HG02610 (cell line): Measurements from ENCODE around the gene OTUB2.
A peak's percentile ranks its signal among the peaks of the same experiment; 100 is the strongest.

Experiments used
- ATAC-seq: cut with Tn5 transposase; IDR thresholded peaks from one replicate; pipeline ENCODE4 v1.9.1; 2021; ENCODE audit warnings: mild to moderate bottlenecking, moderate library complexity; ENCODE audit not compliant: unreplicated experiment

OTUB2 gene

DNA sequence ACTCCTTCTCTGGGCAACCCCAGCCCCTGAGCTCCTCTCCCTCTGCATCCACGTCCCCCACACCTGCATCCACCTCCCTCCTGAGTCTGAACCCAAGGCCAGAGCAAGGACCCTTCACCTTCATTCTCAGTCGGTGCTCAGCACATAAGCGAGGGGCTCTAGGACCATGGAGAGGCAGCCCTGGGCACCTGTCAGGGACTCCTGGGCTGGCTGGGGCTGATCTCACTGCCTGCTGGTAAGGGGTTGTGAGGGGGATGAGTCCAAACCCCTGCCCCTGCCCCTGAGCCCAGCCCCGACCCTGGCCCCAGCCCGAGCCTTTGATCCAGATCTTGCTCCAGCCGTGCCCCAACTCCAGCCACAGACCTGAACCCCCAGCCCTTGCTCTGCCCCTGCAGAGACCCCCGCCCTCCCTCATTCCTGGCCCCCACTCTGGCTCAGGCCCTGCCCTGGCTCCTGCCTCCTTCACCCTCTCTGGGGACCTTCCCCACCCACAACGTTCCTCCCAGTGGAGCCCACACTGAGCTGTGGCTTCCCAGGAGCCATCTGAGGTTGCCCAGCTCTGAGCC is 29.9 kb upstream of the OTUB2 start:
- no peak for ATAC-seq

DNA sequence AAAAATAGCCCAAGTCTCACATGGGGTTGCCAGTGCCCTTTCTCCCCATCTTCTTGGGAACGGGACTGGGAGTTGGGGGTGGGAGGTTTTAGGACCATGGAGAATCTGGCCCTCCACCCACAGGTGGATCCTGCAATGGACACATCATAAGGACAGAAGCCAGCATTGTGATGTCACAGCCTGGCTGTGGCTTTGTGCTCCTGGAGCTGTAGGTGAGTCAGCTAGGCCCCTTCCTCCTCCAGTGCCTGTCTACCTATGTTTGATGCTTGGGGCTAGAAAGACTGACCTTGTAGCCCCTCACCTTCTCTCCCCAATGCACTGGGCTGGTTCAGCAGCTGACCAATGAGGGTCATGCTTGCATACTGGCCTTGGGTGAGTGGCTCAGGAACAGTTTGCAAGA is 29.1 kb upstream of the OTUB2 start, which contains the start of gene CCDC197:
TSS of gene CCDC197 (plus strand) at position 220 of the 400 bp plus-strand sequence. CDS start 831 bp downstream, outside the sequence.
- no peak for ATAC-seq

DNA sequence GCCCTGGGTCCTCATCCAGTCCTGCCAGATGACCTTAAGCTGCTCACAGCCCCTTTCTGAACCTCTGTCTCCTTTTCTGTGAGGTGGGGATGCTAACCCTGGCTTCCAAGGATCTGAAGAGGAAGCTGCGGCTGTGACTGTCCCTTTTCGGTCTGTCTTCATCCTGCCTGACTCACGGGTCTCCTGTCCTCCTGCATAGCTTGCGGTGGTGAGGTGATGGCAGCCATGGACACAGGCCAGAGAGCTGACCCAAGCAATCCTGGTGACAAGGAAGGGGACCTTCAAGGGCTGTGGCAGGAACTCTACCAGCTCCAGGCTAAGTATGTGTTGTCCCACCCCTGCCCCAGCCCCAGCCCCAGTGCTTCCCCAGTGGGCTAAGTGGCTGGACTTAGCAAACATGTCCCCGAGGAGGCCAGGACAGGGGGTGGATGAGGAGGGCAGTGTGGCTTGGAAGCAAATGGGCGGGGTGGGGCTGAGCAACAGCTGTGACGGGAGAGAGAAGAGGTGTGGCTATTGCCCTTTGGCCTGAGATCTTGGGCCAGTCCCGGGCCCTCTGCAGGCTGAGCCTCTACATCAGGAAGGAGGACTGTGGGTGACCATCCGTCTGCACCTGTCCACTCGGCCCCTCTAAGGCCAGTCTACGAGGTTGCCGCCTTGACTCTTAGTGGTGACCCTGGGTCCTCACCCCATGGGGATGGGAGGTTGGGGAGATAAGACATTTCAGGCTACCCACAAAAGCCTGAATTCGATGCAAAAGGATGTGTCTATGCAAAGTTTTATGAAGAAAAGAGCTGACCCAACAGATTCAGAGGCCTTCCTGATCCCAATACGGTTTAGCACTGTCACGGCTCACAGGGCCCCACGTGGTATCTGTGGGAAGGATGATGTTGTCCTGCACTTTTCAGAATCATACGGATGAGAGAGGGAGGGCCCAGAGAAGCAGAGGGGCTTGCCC is 27.9 kb upstream of the OTUB2 start:
- ATAC-seq = no peak

DNA sequence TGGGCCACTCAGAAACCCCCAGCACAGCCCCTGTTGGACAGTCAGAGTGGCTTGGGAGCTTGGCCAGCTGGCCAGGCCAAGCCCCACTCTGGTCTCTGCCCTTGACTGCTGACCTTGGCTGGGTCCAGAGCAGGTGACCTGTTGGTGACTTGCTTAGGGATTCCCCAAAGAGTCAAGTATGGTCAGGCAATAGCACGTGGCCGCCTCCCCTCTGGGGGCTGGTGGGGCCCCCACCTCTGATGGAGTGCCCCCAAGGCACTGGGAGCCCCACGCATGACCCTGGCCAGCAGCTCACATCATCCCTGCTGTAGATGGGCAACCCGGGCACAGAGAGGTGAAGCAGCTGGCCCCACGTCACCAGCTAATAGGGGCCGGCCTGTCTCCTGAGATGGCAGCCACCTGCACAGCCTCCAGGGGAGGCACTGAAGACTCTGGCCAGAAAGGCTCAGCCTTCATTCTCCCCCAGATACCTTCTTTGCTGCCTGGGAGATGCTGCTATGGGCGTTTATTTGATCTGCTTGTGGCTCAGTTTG is 27.2 kb upstream of the OTUB2 start:
- ATAC-seq = no peak

DNA sequence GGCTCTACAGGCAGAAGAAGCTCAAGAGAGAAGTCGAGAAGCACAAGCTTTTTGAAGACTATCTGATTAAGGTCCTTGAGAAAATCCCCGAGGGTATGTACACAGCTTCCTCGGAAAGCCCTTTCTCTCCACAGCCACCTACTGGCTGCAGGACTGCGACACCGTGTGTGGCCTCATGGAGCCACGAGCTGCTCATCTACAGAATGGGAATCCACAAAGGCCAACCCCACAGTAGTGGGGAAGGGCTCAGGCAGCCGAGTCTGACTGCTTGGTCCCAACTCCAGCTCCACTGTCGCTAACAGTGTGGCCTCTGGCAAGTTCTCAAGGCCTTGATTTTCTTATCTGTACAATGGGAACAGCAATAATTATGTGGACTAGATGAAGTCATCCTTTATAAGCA is 26.6 kb upstream of the OTUB2 start:
- ATAC-seq = no peak

DNA sequence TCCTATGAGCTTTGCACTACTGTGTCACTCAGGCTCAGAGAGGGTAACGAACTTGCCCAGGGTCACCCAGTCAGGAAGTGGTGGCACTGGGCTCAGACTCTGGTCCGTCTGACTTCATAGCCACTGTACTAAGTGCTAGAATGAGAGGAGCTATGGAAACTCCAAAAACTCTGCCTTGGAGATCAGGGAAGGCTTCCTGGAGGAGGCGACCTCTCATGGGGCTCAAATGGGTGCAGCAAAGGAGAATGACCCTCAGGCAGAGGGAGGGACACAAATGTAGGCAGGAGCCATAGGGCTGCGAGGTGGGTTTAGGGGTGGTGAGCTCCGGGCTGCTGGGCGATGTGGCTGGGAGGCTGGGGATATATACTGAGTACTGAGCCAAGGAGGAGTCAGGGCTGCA is 25.9 kb upstream of the OTUB2 start:
- ATAC-seq = no peak

DNA sequence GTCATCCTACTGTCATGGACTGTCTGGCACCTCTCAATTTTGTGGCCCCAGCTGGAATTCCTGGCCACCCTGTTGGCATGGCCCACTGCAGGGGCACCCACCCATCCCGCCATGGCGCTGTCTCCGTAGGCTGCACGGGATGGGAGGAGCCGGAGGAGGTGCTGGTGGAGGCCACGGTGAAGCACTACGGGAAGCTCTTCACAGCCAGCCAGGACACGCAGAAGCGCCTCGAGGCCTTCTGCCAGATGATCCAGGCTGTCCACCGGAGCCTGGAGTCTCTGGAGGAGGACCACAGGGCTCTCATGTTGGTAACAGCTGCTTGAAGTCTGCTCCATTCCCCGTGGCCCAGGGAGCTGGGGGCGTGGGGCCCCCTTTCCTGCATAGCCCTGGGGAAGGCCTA is 25.1 kb upstream of the OTUB2 start:
- ATAC-seq = no peak

DNA sequence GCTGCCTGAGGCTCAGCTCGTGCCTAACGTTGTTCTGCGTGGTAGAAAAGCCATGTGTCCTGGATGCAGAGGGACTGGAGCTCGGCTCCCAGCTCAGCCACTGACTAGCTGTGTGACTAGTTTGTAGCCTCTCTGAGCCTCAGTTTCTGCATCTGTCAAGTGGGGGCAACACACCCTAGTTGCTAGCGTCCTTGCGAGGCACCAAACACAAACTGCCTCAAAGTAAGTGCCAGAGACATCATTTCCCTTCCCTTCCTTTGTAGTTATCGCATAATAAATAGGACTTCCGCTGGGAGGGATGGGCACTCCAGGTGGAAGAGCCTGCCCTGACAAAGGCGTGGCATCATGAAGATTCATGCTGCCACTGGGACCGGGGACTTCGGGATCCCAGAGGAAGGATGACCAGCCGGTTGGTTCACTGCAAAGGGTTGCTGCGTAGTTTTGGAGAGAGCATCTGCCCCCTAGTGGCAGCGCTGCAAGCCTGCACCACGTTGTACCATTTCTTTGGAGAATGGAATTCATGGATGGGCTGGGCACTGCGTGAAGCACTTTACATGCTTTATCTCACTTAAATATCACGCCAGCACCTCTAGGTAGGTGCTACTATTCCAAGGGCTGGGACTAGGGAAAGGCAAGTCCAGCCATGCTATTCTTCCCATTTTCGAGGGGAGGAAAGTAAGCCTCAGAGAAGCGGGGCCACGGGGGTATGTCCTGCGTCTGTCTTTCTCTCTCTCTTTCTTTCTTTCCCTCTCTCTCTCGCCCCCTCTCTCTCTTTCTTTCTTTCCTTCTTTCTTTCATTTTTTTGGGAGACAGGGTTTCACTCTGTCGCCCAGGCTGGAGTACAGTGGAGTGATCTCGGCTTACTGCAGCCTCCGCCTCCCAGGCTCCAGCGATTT is 24.4 kb upstream of the OTUB2 start:
- peak; percentile 39 for ATAC-seq

DNA sequence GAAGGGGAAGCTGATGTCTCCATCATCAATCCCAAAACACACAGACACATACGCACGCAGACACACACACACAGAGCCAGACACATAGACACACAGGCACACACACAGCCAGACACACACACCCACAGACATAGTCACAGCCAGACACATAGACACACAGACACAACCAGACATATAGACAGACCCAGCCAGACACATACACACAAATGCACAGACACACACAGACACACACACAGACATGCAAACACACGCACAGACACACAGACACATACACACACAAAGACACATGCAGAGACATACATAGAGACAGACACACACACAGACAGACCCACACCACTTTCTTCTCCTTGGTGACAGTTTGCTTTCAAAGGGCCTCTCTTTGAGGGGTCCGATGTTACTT is 22.7 kb upstream of the OTUB2 start:
- ATAC-seq = no peak

DNA sequence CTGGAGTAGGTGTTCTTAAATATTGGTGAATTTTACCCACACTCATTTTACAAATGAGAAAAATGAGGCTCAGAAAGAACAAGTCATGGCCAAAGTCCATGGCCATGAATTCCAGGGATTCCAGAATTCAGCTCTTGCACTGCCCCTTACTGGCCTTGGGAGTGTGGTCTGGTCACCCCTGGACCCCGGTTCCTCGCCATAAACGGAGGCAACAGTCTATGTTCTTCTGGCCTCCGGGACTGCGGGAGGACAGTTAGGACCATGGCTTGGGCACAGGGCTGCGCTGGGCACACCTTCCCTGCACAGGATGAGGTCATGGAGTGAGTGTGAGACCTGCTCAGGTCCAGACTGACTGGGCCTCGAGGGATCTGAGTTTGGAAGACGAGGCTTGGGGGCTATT is 22.1 kb upstream of the OTUB2 start:
- ATAC-seq = no peak

DNA sequence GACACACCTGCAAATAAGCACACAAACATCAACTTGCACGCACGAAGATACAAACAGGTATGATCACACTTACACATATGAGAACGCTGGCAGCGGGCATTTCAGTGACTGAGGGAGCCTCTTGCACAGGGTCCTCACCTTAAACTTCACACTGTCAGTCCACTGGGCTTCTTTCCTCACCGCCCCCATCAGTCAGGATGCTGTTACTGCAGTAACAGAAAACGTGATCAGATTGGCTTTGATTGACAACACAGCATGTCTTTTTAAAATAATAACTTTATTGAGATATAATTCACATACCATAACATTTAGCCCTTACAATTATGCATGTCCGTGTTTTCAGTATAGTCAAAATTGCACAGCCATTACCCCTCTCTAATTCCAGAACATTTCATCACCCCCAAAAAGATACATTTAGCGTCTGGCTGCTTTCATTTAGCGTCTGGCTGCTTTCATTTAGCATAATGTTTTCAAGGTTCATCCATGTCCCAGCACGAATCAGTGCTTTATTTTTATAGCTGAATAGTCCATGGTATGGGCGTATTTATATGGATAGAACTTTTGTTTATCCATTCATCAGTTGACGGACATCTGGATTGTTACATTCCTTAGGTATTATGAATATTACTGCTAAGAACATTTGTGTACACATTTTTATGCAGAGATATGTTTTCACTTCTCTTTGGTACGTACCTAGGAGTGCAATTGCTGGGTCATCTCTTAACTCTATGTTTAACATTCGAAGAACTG is 20.6 kb upstream of the OTUB2 start:
- ATAC-seq = no peak

DNA sequence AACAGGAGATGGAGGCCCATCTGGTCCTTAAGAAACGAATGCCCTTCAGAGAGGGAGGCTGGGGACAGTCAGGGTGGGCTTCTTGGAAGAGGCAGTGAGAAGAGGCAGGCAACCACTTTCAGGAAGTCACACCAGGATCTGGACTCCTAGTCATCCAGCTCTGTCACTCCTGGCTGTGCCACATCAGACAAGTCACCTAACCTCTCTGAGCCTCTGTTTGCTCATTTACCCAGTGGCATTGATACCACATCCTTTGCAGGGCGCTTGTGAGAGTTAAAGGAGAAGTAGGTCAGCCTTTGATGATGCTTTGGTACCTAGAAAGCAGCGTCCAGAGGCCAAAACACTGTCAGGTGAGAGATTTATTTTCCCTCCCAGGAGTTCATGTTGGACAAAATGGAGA is 17.9 kb upstream of the OTUB2 start:
- ATAC-seq = no peak

DNA sequence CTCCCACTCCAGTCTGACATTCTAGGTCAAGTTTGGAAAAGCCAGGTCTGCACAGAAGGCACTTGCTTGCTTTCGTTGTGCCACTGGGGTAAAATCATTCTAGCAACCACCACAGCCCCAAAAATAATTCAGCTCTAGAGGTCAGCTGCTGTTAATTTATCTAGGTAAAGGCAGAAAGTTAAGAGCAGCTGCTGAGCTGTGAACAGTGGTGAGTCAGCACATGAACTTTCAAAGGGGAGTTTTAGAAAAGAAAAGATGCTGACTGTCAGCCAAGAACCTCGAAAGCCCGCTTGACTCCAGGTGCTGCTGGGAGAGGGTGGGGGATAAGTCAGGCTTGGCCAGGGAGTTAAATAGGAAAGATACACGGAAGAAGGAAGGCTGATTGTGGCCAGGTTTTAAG is 16.4 kb upstream of the OTUB2 start:
- ATAC-seq = peak; percentile 61

DNA sequence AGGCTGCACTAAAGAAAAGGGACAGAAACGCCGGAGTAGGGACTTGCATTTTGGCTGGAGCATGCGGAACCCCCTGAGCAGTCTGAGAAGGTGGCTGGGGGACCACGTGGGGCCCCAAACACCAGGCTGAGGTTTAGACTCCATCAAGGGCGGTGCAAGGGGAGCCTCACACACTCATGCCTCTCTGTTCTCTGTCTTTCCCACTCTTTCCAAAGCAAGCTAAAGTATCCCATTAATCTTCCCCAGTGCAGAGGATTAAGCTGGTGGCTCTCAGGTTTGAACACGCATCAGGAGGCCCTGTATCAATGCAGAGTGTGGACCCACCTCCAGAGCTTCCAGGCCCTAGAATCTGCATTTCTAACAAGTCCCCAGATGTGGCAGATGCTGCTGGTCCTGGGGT is 15.5 kb upstream of the OTUB2 start:
- ATAC-seq = no peak

DNA sequence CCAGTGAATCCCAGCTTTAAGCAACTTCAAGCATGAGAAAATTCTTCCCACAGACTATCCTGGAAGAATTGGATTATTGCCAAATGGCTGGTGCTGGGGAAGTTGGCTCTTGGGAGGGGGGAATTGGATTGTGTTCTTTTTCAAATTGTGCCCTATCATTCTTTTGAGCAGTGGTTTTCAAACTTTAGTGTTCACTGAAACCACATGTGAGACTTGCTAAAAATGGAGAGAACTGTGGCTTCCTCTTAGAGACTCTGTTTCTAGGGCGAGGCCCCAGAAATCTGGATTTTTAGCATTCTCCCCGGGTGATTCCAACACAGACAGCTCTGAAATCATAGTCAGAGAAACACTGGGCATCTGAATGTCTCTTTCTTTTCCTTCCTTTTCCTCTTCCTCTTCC is 14.3 kb upstream of the OTUB2 start:
- ATAC-seq = no peak

DNA sequence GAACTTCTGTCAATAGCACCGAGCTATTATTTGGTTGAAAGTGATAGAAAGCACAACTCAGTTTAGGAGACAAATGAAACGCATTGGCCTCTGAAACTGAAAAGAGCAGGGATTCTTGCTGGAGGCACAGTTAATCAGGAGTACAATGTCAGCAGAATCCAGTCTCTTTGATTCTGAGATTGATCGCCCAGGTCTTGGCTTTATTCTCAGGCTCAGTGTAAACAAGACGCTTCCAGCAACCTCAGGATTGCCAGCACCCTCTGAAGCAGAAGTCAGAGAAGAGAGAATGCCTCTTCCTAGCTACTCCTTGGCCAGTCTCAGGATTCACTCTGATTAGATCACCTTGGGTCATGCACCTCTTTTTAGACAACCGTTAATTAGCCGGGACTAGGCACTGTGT is 11.8 kb upstream of the OTUB2 start:
- no peak for ATAC-seq

DNA sequence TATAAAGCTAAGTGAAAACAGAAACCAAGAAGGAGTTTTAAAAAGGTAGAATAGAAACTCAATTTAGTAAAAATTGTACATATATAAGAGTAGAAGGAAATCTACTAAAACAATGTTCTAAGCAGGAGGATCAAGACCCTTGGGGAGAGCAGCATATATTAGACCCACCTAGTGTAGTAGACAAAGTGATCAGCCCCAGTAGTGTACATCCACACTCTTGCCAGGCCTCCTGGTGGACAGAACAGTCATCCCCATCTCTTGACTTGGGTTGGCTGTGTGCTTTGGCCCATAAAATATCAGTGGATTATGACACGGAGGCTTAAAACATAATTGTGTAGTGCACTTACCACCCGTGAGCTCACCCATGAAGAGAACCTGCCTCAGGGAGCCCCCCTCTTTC is 10.9 kb upstream of the OTUB2 start:
- no peak for ATAC-seq

DNA sequence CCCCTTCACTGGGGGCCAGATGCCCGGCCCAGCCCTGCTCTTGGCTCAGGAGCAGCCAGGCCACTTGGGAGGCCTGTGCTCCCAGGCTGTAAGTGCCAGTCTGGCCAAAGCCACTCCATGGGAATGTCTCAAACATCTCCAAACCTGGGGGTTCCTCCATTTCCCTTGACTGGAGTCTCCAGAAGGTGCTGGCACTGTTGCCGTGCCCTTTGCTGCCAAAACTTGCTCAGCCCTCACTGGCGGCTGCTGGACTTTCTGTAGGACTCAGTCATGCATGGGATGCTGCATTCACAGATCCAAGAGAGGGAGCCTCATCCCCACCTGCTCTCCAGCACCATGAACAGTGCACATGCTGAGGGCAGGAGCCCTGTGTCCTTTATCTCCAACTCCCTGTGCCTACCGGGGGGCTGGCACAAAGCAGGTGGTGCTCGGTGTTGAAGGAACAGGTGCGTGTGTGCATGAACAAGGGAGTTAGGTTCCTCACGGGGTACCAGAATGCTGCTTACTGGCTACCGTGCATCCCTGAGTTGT is 9.6 kb upstream of the OTUB2 start:
- no peak for ATAC-seq

DNA sequence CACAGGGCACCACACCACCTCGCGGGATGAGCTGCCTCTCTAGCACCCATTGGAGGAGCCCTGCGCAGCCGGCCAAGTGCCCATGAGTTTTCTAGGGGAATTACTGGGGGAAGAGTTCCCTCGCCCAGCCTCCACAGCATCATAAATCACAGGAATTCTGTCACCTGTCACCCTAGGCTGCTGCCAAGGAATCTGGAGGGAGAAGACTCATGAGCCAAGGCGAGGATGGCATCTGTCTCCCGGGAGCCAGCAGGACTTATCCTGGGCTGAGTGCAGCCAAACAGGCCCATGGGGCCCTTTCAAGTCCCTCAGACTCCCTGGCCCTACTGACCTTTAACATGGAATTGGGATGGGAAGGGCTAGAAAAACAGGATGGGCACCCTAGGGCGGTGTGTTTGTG is 7.8 kb upstream of the OTUB2 start:
- ATAC-seq = no peak

DNA sequence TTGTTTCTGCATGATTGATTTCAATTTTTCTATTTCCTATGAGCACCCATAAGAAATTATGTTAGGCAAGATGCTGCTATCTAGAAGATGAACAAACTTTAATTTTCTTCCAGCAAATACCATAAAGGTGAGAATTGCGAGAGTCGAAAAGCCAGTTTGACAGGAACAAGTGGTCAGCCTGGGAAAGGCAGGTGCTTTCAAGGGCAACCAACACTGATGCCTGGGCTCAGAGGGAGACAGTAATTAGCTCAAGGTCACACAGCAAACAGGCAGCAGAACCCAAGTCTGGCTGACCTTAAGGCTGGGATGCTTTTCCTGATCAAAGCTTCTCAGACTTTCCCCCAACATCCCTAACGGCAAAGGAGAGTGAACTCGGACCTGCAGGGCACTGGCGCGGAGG is 6.8 kb upstream of the OTUB2 start:
- no peak for ATAC-seq
